Measurements from ENCODE around the gene PTPRU. TPM values are rescaled to one million over a fixed set of nuclear protein-coding genes. Genes with fewer than 3 reads are reported as not detected.
"Not testable (repeated sequence)": the region's sequence is repeated elsewhere in the genome, so short reads cannot be mapped to it uniquely, and the experiment has no call there.

The PTPRU gene
- total RNA-seq, 1 experiment from 2014 or later = 40.7 TPM

GRCh38 chr1:29312469-29313461 is 76.4 kb downstream of the PTPRU start:
- no peak overlapping the region for H3K4me2 ChIP-seq (ENCODE audit: low read length)
- no peaks in the 10 kb centered on the region for H3K79me2 ChIP-seq (ENCODE audit: insufficient read depth, low read length)
- no peaks in the 10 kb centered on the region for H3K27me3 ChIP-seq (ENCODE audit: insufficient read depth, low read length)
- no peak for DNase-seq (ENCODE audit: low read depth, low spot score)
- H3K9me2 ChIP-seq (ENCODE audit: insufficient read depth) = no peaks in the 10 kb centered on the region
- TF ChIP-seq, protein P1, sequence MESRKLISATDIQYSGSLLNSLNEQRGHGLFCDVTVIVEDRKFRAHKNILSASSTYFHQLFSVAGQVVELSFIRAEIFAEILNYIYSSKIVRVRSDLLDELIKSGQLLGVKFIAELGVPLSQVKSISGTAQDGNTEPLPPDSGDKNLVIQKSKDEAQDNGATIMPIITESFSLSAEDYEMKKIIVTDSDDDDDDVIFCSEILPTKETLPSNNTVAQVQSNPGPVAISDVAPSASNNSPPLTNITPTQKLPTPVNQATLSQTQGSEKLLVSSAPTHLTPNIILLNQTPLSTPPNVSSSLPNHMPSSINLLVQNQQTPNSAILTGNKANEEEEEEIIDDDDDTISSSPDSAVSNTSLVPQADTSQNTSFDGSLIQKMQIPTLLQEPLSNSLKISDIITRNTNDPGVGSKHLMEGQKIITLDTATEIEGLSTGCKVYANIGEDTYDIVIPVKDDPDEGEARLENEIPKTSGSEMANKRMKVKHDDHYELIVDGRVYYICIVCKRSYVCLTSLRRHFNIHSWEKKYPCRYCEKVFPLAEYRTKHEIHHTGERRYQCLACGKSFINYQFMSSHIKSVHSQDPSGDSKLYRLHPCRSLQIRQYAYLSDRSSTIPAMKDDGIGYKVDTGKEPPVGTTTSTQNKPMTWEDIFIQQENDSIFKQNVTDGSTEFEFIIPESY (IDR thresholded peaks at IDR 0.05; ENCODE audit: extremely low read depth, insufficient replicate concordance, low read length) = no peak
- no peak overlapping the region for H3K4me3 ChIP-seq (replicated peaks in 1 of 2; ENCODE audit: low read depth in 1 of 2, low read length in 2 of 2)
- H3K4me1 ChIP-seq (ENCODE audit: control insufficient read depth in 1 of 2, insufficient read depth in 2 of 2, low read length in 2 of 2) = no peaks in the 10 kb centered on the region
- intact Hi-C loops (cut with micrococcal nuclease) = no loop called here
- no peak overlapping the region for H3K9ac ChIP-seq (ENCODE audit: low read length)
- no peaks in the 10 kb centered on the region for H3K9me3 ChIP-seq (ENCODE audit: control insufficient read depth in 1 of 2, insufficient read depth in 1 of 2, low read depth in 1 of 2, low read length in 2 of 2)
- H3K36me3 ChIP-seq (ENCODE audit: control insufficient read depth in 1 of 2, insufficient read depth in 2 of 2, low read length in 2 of 2) = peaks cover 0 to 11% of the 10 kb centered on the region in 2 experiments; a peak in 1 of 4 replicates
- H2AFZ ChIP-seq (ENCODE audit: low read depth, low read length, poor library complexity, severe bottlenecking) = no peak overlapping the region
- no peaks in the 10 kb centered on the region for H4K20me1 ChIP-seq (ENCODE audit: insufficient read depth)
- BruUV-seq (replicated peaks) = no TSS peak
- no peak for ATAC-seq
- ChIA-PET CTCF (no interaction called here), RAD21 (ENCODE audit: low non-redundant PET in 1 of 2, low total read pairs in 2 of 2, uncharacterized antibody in 2 of 2, unreplicated experiment in 2 of 2) (no interaction called here), POLR2A (no interaction called here)
- no peak overlapping the region for H3K27ac ChIP-seq (ENCODE audit: low read depth, low read length)

DNA sequence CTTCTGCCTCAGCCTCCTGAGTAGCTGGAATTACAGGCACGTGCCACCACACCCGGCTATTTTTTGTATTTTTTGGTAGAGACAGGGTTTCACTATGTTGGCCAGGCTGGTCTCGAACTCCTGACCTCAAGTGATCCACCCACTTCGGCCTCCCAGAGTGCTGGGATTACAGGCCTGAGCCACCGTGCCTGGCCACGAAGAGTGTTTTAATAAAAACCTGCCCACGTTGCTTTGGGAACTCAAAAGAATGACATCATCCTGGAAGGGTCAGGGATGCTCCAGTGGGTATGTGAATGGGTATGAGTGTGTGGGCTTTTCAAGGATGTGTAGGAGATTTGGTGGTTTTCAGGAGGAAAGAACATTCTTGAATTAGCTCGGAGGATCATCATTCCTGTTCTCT is 78.4 kb downstream of the PTPRU start:
- H2AFZ ChIP-seq (ENCODE audit: low read depth, low read length, poor library complexity, severe bottlenecking); H3K4me1 ChIP-seq (ENCODE audit: control insufficient read depth in 1 of 2, insufficient read depth in 2 of 2, low read length in 2 of 2); CTCF ChIA-PET; H3K4me3 ChIP-seq (replicated peaks in 1 of 2; ENCODE audit: low read depth in 1 of 2, low read length in 2 of 2); H3K27ac ChIP-seq (ENCODE audit: low read depth, low read length); DNase-seq (ENCODE audit: low read depth, low spot score); H3K4me2 ChIP-seq (ENCODE audit: low read length); POLR2A ChIA-PET; ATAC-seq; H3K79me2 ChIP-seq (ENCODE audit: insufficient read depth, low read length); intact Hi-C loops (cut with micrococcal nuclease); H3K9ac ChIP-seq (ENCODE audit: low read length); H3K9me3 ChIP-seq (ENCODE audit: control insufficient read depth in 1 of 2, insufficient read depth in 1 of 2, low read depth in 1 of 2, low read length in 2 of 2); H4K20me1 ChIP-seq (ENCODE audit: insufficient read depth); H3K9me2 ChIP-seq (ENCODE audit: insufficient read depth); H3K27me3 ChIP-seq (ENCODE audit: insufficient read depth, low read length); RAD21 ChIA-PET (ENCODE audit: low non-redundant PET in 1 of 2, low total read pairs in 2 of 2, uncharacterized antibody in 2 of 2, unreplicated experiment in 2 of 2); BruUV-seq (replicated peaks): not testable (repeated sequence)
- peaks cover 0 to 11% of the 10 kb centered on the region in 2 experiments; a peak in 1 of 4 replicates for H3K36me3 ChIP-seq (ENCODE audit: control insufficient read depth in 1 of 2, insufficient read depth in 2 of 2, low read length in 2 of 2)
